Neural cell (in vitro differentiated cells): ENCODE measurements around the gene CABYR. TPM values are rescaled to one million over a fixed set of nuclear protein-coding genes. Genes with fewer than 3 reads are reported as not detected.

Experiments used
- H2AFZ ChIP-seq: fragments of 200-600, 300-800 bp; sonication (generic), shearing (Covaris generic); 2 replicates; pipeline ENCODE4 v1.6.0; 2014; ENCODE audit warnings: low read depth, mild to moderate bottlenecking, antibody characterized with exemption, low read length, moderate library complexity
- H3F3A ChIP-seq: fragments of 200-600 bp; shearing (Covaris generic); 2 replicates; pipeline ENCODE4 v1.6.1; 2016; ENCODE audit warnings: mild to moderate bottlenecking, moderate library complexity, mixed read lengths, antibody characterized with exemption, low read length; ENCODE audit not compliant: insufficient read depth, poor library complexity, severe bottlenecking
- H3K27ac ChIP-seq: fragments of 200-600, 300-800 bp; sonication (generic), shearing (Covaris generic); 2 replicates; pipeline ENCODE4 v1.5.1; 2014; ENCODE audit warnings: mild to moderate bottlenecking, low read length, moderate library complexity
- H3K27me3 ChIP-seq: fragments of 300-800, 200-600 bp; sonication (generic), shearing (Covaris generic); 2 replicates; pipeline ENCODE4 v1.6.0; 2014; ENCODE audit warnings: mild to moderate bottlenecking, low read depth, low read length, moderate library complexity; ENCODE audit not compliant: insufficient read depth
- H3K36me3 ChIP-seq: fragments of 300-800, 200-600 bp; sonication (generic), shearing (Covaris generic); 2 replicates; pipeline ENCODE4 v1.5.1; 2014; ENCODE audit warnings: mild to moderate bottlenecking, antibody characterized with exemption, low read length, moderate library complexity; ENCODE audit not compliant: insufficient read depth
- H3K4me2 ChIP-seq: fragments of 300-800, 200-600 bp; sonication (generic), shearing (Covaris generic); 2 replicates; pipeline ENCODE4 v1.6.0; 2014; ENCODE audit warnings: mild to moderate bottlenecking, low read length
- H3K4me3 ChIP-seq: fragments of 300-800, 200-600 bp; sonication (generic), shearing (Covaris generic); 2 replicates; pipeline ENCODE4 v1.5.1; 2014; ENCODE audit warnings: mild to moderate bottlenecking, low read length, moderate library complexity
- H3K79me2 ChIP-seq: fragments of 200-600 bp; shearing (Covaris generic); replicated peaks from 2 replicates; pipeline ENCODE4 v1.6.0; 2014; ENCODE audit warnings: mild to moderate bottlenecking, low read length, moderate library complexity; ENCODE audit not compliant: insufficient read depth
- H3K9ac ChIP-seq: fragments of 300-800, 200-600 bp; sonication (generic), shearing (Covaris generic); 2 replicates; pipeline ENCODE4 v1.6.1; 2016; ENCODE audit warnings: mild to moderate bottlenecking, low read length, mixed read lengths
- H3K9me2 ChIP-seq: fragments of 200-600 bp; shearing (Covaris generic); 2 replicates; pipeline ENCODE4 v1.6.1; 2016; ENCODE audit warnings: mild to moderate bottlenecking, low read length, mixed read lengths; ENCODE audit not compliant: insufficient read depth
- H3K9me3 ChIP-seq: fragments of 200-600, 300-800 bp; sonication (generic), shearing (Covaris generic); 2 replicates; pipeline ENCODE4 v1.6.1; 2016; ENCODE audit warnings: mild to moderate bottlenecking, mixed run types, low read length, moderate library complexity, mixed read lengths
- H4K20me1 ChIP-seq: fragments of 200-600 bp; shearing (Covaris generic); 2 replicates; pipeline ENCODE4 v1.6.1; 2016; ENCODE audit warnings: mild to moderate bottlenecking, mixed run types; ENCODE audit not compliant: insufficient read depth
- CTCF ChIP-seq: fragments of 450-650 bp; IDR thresholded peaks from 2 replicates; pipeline ENCODE4 v1.5.1; 2014; ENCODE audit warnings: antibody characterized with exemption, mild to moderate bottlenecking, moderate library complexity; ENCODE audit not compliant: poor library complexity, severe bottlenecking
- EP300 ChIP-seq: fragments of 450-650 bp; conservative IDR thresholded peaks from 2 replicates; pipeline ENCODE4 v1.6.1; 2014; ENCODE audit warnings: antibody characterized with exemption, mild to moderate bottlenecking, moderate library complexity; ENCODE audit not compliant: poor library complexity, severe bottlenecking
- EZH2 ChIP-seq: fragments of 200-600, 300-800 bp; shearing (Covaris generic), sonication (generic); IDR thresholded peaks from 2 replicates; pipeline ENCODE4 v1.6.1; 2014; ENCODE audit warnings: antibody characterized with exemption, low read length, borderline replicate concordance, mild to moderate bottlenecking; ENCODE audit not compliant: insufficient read depth, poor library complexity, severe bottlenecking
- MXI1 ChIP-seq: fragments of 450-650 bp; conservative IDR thresholded peaks from 2 replicates; pipeline ENCODE4 v1.6.1; 2014; ENCODE audit warnings: antibody characterized with exemption, mild to moderate bottlenecking; ENCODE audit not compliant: poor library complexity, severe bottlenecking
- POLR2AphosphoS5 ChIP-seq: IDR thresholded peaks from 2 replicates; pipeline ENCODE4 v1.6.1; 2012
- RAD21 ChIP-seq: fragments of 450-650 bp; conservative IDR thresholded peaks from 2 replicates; pipeline ENCODE4 v1.6.1; 2014; ENCODE audit warnings: antibody characterized with exemption, mild to moderate bottlenecking, moderate library complexity
- REST ChIP-seq: IDR thresholded peaks from 2 replicates; pipeline ENCODE4 v1.6.1; 2012; ENCODE audit warnings: borderline replicate concordance
- SMC3 ChIP-seq: fragments of 450-650 bp; conservative IDR thresholded peaks from 2 replicates; pipeline ENCODE4 v1.6.1; 2014; ENCODE audit warnings: antibody characterized with exemption, mild to moderate bottlenecking, moderate library complexity; ENCODE audit not compliant: poor library complexity
- TAF1 ChIP-seq: IDR thresholded peaks from 2 replicates; pipeline ENCODE4 v1.6.1; 2012; ENCODE audit warnings: low read depth
- polyA plus RNA-seq: library from polyadenylated mRNA; depleted of rRNA; stranded (reverse); fragments of >200 nt; gene quantifications from 2 replicates; pipeline ENCODE4 v1.2.3, GENCODE V29; 2014

The CABYR gene
- polyA plus RNA-seq, 1 donor from 2014 or later: 6.9 TPM

- H2AFZ ChIP-seq: no peak overlapping the region
- H3F3A ChIP-seq: no peaks in the 10 kb centered on the region
- no peaks in the 10 kb centered on the region for H3K36me3 ChIP-seq
- no peak overlapping the region for H3K4me2 ChIP-seq
- H3K9me2 ChIP-seq: no peaks in the 10 kb centered on the region
- H3K4me3 ChIP-seq: no peak overlapping the region
- no peaks in the 10 kb centered on the region for H3K27me3 ChIP-seq
- no peaks in the 10 kb centered on the region for H3K9me3 ChIP-seq
- no peak overlapping the region for H3K27ac ChIP-seq
- H3K9ac ChIP-seq: no peak overlapping the region
- TF ChIP-seq RAD21 (no peak), EZH2 (no peak), MXI1 (no peak)
- no peaks in the 10 kb centered on the region for H3K79me2 ChIP-seq
- no peaks in the 10 kb centered on the region for H4K20me1 ChIP-seq
Observed at GRCh38 chr18:24197412-24197811, 58.5 kb downstream of the CABYR start.

- Histone ChIP-seq H3K9me3 (no peaks in the 10 kb centered on the region), H2AFZ (no peak overlapping the region), H3K27me3 (no peaks in the 10 kb centered on the region), H3K27ac (peak overlapping the region; percentile 33), H3K9me2 (no peaks in the 10 kb centered on the region), H3K9ac (no peak overlapping the region), H3K4me3 (no peak overlapping the region), H3K4me2 (no peak overlapping the region), H3K36me3 (no peaks in the 10 kb centered on the region), H4K20me1 (no peaks in the 10 kb centered on the region), H3K79me2 (no peaks in the 10 kb centered on the region), H3F3A (no peaks in the 10 kb centered on the region)
- TF ChIP-seq REST (no peak), SMC3 (no peak), EZH2 (no peak), POLR2AphosphoS5 (no peak), CTCF (no peak), EP300 (no peak), MXI1 (no peak), TAF1 (no peak), RAD21 (no peak)
Observed at GRCh38 chr18:24198461-24198860, 59.6 kb downstream of the CABYR start.
